ENCODE data around the gene BNC2.

Gene BNC2

GRCh38 chr9:16514131-16514530 is 356.3 kb downstream of the BNC2 start:
- Histone ChIP-seq H3K27me3 (ENCODE audit: insufficient read depth, poor library complexity, severe bottlenecking) (no peaks in the 10 kb centered on the region), H3K27ac (replicated peaks) (no peak overlapping the region), H3K4me3 (replicated peaks; ENCODE audit: insufficient read depth, low read length) (no peak overlapping the region)
- TF ChIP-seq GABPA (IDR thresholded peaks at IDR 0.05; ENCODE audit: low read depth) = no peak
- no peak for TF ChIP-seq REST (IDR thresholded peaks at IDR 0.05; ENCODE audit: insufficient replicate concordance, low read depth)
- TF ChIP-seq SPI1 (IDR thresholded peaks at IDR 0.05; ENCODE audit: borderline replicate concordance, low read depth) = no peak
- TF ChIP-seq POLR2AphosphoS5 (IDR thresholded peaks at IDR 0.05; ENCODE audit: low read depth) = no peak
- TF ChIP-seq CTCF (IDR thresholded peaks at IDR 0.05; ENCODE audit: insufficient read depth, low read length) = no peak
- DNase-seq (ENCODE audit: low read depth in 1 of 2, low spot score in 1 of 2) = no peak

GRCh38 chr9:16512281-16512680 is 358.2 kb downstream of the BNC2 start:
- TF ChIP-seq CTCF (IDR thresholded peaks at IDR 0.05; ENCODE audit: insufficient read depth, low read length) (no peak), POLR2AphosphoS5 (IDR thresholded peaks at IDR 0.05; ENCODE audit: low read depth) (no peak), REST (IDR thresholded peaks at IDR 0.05; ENCODE audit: insufficient replicate concordance, low read depth) (no peak), GABPA (IDR thresholded peaks at IDR 0.05; ENCODE audit: low read depth) (no peak), SPI1 (IDR thresholded peaks at IDR 0.05; ENCODE audit: borderline replicate concordance, low read depth) (no peak)
- H3K27me3 ChIP-seq (ENCODE audit: insufficient read depth, poor library complexity, severe bottlenecking) = no peaks in the 10 kb centered on the region
- H3K27ac ChIP-seq (replicated peaks) = no peak overlapping the region
- no peak for DNase-seq (ENCODE audit: low read depth in 1 of 2, low spot score in 1 of 2)
- H3K4me3 ChIP-seq (replicated peaks; ENCODE audit: insufficient read depth, low read length) = no peak overlapping the region

- no peak for DNase-seq (ENCODE audit: low read depth in 1 of 2, low spot score in 1 of 2)
- no peak overlapping the region for H3K27ac ChIP-seq (replicated peaks)
Measured at GRCh38 chr9:16510482-16510881, 360.0 kb downstream of the BNC2 start.

More at GRCh38 chr9:16510482-16510881, 360.0 kb downstream of the BNC2 start:
- Histone ChIP-seq H3K4me3 (replicated peaks; ENCODE audit: insufficient read depth, low read length) (no peak overlapping the region), H3K27me3 (ENCODE audit: insufficient read depth, poor library complexity, severe bottlenecking) (no peaks in the 10 kb centered on the region)
- no peak for TF ChIP-seq POLR2AphosphoS5 (IDR thresholded peaks at IDR 0.05; ENCODE audit: low read depth)
- no peak for TF ChIP-seq GABPA (IDR thresholded peaks at IDR 0.05; ENCODE audit: low read depth)
- TF ChIP-seq SPI1 (IDR thresholded peaks at IDR 0.05; ENCODE audit: borderline replicate concordance, low read depth) = no peak
- TF ChIP-seq REST (IDR thresholded peaks at IDR 0.05; ENCODE audit: insufficient replicate concordance, low read depth) = no peak
- no peak for TF ChIP-seq CTCF (IDR thresholded peaks at IDR 0.05; ENCODE audit: insufficient read depth, low read length)
